H9 (cell line): ENCODE results near the gene PRICKLE1. TPM values are rescaled to one million over a fixed set of nuclear protein-coding genes. Genes with fewer than 3 reads are reported as not detected.
A peak's percentile ranks its signal among the peaks of the same experiment; 100 is the strongest.

ENCODE experiments used
- DNase-seq: peaks from one replicate; pipeline ENCODE4 v3.0.0-alpha.2; 2017
- H2AFZ ChIP-seq: one replicate; pipeline ENCODE4 v1.6.1; 2013; ENCODE audit warnings: mild to moderate bottlenecking, low read length, control low read depth, moderate library complexity
- H2AK5ac ChIP-seq: 2 replicates; pipeline ENCODE4 v1.6.1; 2013; ENCODE audit warnings: low read length, control low read depth, mixed read lengths; ENCODE audit not compliant: insufficient read length
- H2BK120ac ChIP-seq: one replicate; pipeline ENCODE4 v1.6.1; 2013; ENCODE audit warnings: low read depth, mild to moderate bottlenecking, low read length, control low read depth, inconsistent platforms; ENCODE audit not compliant: poor library complexity, severe bottlenecking
- H2BK12ac ChIP-seq: 2 replicates; pipeline ENCODE4 v1.6.1; 2013; ENCODE audit warnings: low read length, control low read depth, mixed read lengths, low read depth; ENCODE audit not compliant: insufficient read length
- H2BK15ac ChIP-seq: 2 replicates; pipeline ENCODE4 v1.6.1; 2013; ENCODE audit warnings: low read depth, low read length, control low read depth
- H2BK20ac ChIP-seq: one replicate; pipeline ENCODE4 v1.6.1; 2013; ENCODE audit warnings: low read depth, mild to moderate bottlenecking, low read length, control low read depth, inconsistent platforms; ENCODE audit not compliant: poor library complexity, severe bottlenecking
- H2BK5ac ChIP-seq: 2 replicates; pipeline ENCODE4 v1.6.1; 2013; ENCODE audit warnings: low read length, control low read depth, mixed read lengths; ENCODE audit not compliant: insufficient read length
- H3K14ac ChIP-seq: 2 replicates; pipeline ENCODE4 v1.6.1; 2013; ENCODE audit warnings: low read length, control low read depth; ENCODE audit not compliant: insufficient read depth
- H3K18ac ChIP-seq: 2 replicates; pipeline ENCODE4 v1.6.1; 2013; ENCODE audit warnings: low read depth, mild to moderate bottlenecking, mixed read lengths, low read length, control low read depth; ENCODE audit not compliant: insufficient read length
- H3K23ac ChIP-seq: 2 replicates; pipeline ENCODE4 v1.6.1; 2013; ENCODE audit warnings: low read length, control low read depth, mixed read lengths, low read depth; ENCODE audit not compliant: insufficient read length
- H3K23me2 ChIP-seq: 2 replicates; pipeline ENCODE4 v1.6.1; 2013; ENCODE audit warnings: low read depth, mild to moderate bottlenecking, mixed read lengths, low read length, control low read depth; ENCODE audit not compliant: insufficient read length, poor library complexity, severe bottlenecking
- H3K27ac ChIP-seq: 2 replicates; pipeline ENCODE4 v1.5.1; 2013; ENCODE audit warnings: low read length, control low read depth, mixed read lengths, low read depth; ENCODE audit not compliant: insufficient read length
- H3K27me3 ChIP-seq: 2 replicates; pipeline ENCODE4 v1.6.1; 2013; ENCODE audit warnings: low read length, control low read depth, inconsistent platforms; ENCODE audit not compliant: insufficient read depth
- H3K4ac ChIP-seq: 2 replicates; pipeline ENCODE4 v1.6.1; 2013; ENCODE audit warnings: low read depth, mild to moderate bottlenecking, control low read depth, inconsistent platforms, low read length, moderate library complexity
- H3K4me1 ChIP-seq: 2 replicates; pipeline ENCODE4 v1.6.1; 2013; ENCODE audit warnings: low read length, control low read depth, inconsistent platforms; ENCODE audit not compliant: insufficient read depth
- H3K4me2 ChIP-seq: 2 replicates; pipeline ENCODE4 v1.6.1; 2013; ENCODE audit warnings: low read length, control low read depth, mixed read lengths; ENCODE audit not compliant: insufficient read length, insufficient read depth
- H3K56ac ChIP-seq: 2 replicates; pipeline ENCODE4 v1.6.1; 2013; ENCODE audit warnings: low read depth, mild to moderate bottlenecking, mixed read lengths, low read length, control low read depth; ENCODE audit not compliant: insufficient read length
- H3K79me1 ChIP-seq: 2 replicates; pipeline ENCODE4 v1.6.1; 2013; ENCODE audit warnings: low read depth, mild to moderate bottlenecking, moderate library complexity, low read length, control low read depth, inconsistent platforms; ENCODE audit not compliant: insufficient read depth, poor library complexity, severe bottlenecking
- H3K79me2 ChIP-seq: 2 replicates; pipeline ENCODE4 v1.6.1; 2013; ENCODE audit warnings: low read length, control low read depth, inconsistent platforms; ENCODE audit not compliant: insufficient read depth
- H3K9ac ChIP-seq: 2 replicates; pipeline ENCODE4 v1.6.1; 2013; ENCODE audit warnings: low read length, control low read depth, mixed read lengths; ENCODE audit not compliant: insufficient read length; ENCODE audit errors: extremely low read depth
- H3K9me3 ChIP-seq: one replicate; pipeline ENCODE4 v1.6.1; 2013; ENCODE audit warnings: low read depth, low read length, inconsistent platforms; ENCODE audit not compliant: control insufficient read depth
- H3T11ph ChIP-seq: one replicate; pipeline ENCODE4 v1.6.1; 2013; ENCODE audit warnings: mild to moderate bottlenecking, low read length, control low read depth, inconsistent platforms
- H4K20me1 ChIP-seq: one replicate; pipeline ENCODE4 v1.6.1; 2013; ENCODE audit not compliant: control insufficient read depth, insufficient read length, insufficient read depth
- H4K5ac ChIP-seq: 2 replicates; pipeline ENCODE4 v1.6.1; 2013; ENCODE audit warnings: low read depth, mild to moderate bottlenecking, mixed read lengths, low read length, control low read depth; ENCODE audit not compliant: insufficient read length
- H4K8ac ChIP-seq: replicated peaks from 2 replicates; pipeline ENCODE4 v1.6.1; 2013; ENCODE audit warnings: low read length, control low read depth, mixed read lengths, low read depth; ENCODE audit not compliant: insufficient read length
- H4K91ac ChIP-seq: 2 replicates; pipeline ENCODE4 v1.6.1; 2013; ENCODE audit warnings: low read depth, mild to moderate bottlenecking, moderate library complexity, mixed read lengths, low read length, control low read depth; ENCODE audit not compliant: insufficient read length
- H3K27ac Mint-ChIP-seq, 3 experiments: 2 replicates in 2 of 3; 3 replicates in 1 of 3; pipeline ENCODE4 v1.8.0; 2020 to 2021; ENCODE audit warnings: mixed read lengths in 3 of 3, mild to moderate bottlenecking in 1 of 3, moderate library complexity in 1 of 3
- H3K27me3 Mint-ChIP-seq: 2 replicates; pipeline ENCODE4 v1.8.0; 2021; ENCODE audit warnings: low read depth, mild to moderate bottlenecking, moderate library complexity, mixed read lengths
- H3K36me3 Mint-ChIP-seq, 3 experiments: 2 replicates in 2 of 3; 3 replicates in 1 of 3; pipeline ENCODE4 v1.8.0; 2020 to 2021; ENCODE audit warnings: low read depth in 3 of 3, mixed read lengths in 3 of 3; ENCODE audit not compliant: insufficient read depth in 1 of 3
- H3K4me1 Mint-ChIP-seq, 2 experiments: 2 replicates each; pipeline ENCODE4 v1.8.0; 2020; ENCODE audit warnings: mixed read lengths in 2 of 2
- H3K4me3 Mint-ChIP-seq, 2 experiments: 2 replicates in 1 of 2; 3 replicates in 1 of 2; pipeline ENCODE4 v1.8.0; 2020 to 2021; ENCODE audit warnings: mild to moderate bottlenecking in 2 of 2, mixed read lengths in 2 of 2, moderate library complexity in 1 of 2
- H3K9me3 Mint-ChIP-seq, 2 experiments: 2 replicates in 1 of 2; 3 replicates in 1 of 2; pipeline ENCODE4 v1.8.0; 2020; ENCODE audit warnings: mild to moderate bottlenecking in 2 of 2, mixed read lengths in 2 of 2, moderate library complexity in 1 of 2
- CTCF ChIP-seq: fragments of 200-600 bp; sonication (generic); conservative IDR thresholded peaks from 3 replicates; pipeline ENCODE4 v1.8.0; 2021; ENCODE audit warnings: antibody characterized with exemption, mild to moderate bottlenecking
- WGBS: extraction: QIAGEN DNeasy Blood & Tissue Kit; methylation state at CpG from one replicate; pipeline ENCODE4 v1.1.7; 2013; ENCODE audit warnings: missing lambda C conversion rate, low lambda C conversion rate, mixed read lengths; ENCODE audit not compliant: insufficient read length; ENCODE audit errors: extremely low coverage; 5-methylcytosine and 5-hydroxymethylcytosine counted together
- total RNA-seq: library from RNA; stranded (reverse); gene quantifications from 2 replicates; pipeline ENCODE4 v1.2.1, GENCODE V29; 2021

PRICKLE1 gene
- total RNA-seq, 1 experiment from 2014 or later: 20.5 TPM

GRCh38 chr12:42472376-42472775, 117.2 kb downstream of the PRICKLE1 start:
- Histone ChIP-seq H3K18ac (no peak overlapping the region), H2BK5ac (no peak overlapping the region), H3K9me3 (no peaks in the 10 kb centered on the region), H2BK12ac (no peak overlapping the region), H4K91ac (no peak overlapping the region), H4K5ac (no peak overlapping the region), H4K8ac (no peak overlapping the region), H3K14ac (no peak overlapping the region), H3K27ac (no peak overlapping the region), H2BK15ac (no peak overlapping the region), H3K23me2 (no peaks in the 10 kb centered on the region), H3K23ac (no peak overlapping the region), H2BK20ac (no peak overlapping the region), H2AK5ac (no peak overlapping the region), H4K20me1 (no peaks in the 10 kb centered on the region), H3T11ph (no peak overlapping the region), H2BK120ac (no peak overlapping the region), H3K4me2 (no peak overlapping the region), H2AFZ (no peak overlapping the region), H3K9ac (no peak overlapping the region), H3K4me1 (peaks cover 10% of the 10 kb centered on the region), H3K79me1 (no peaks in the 10 kb centered on the region), H3K79me2 (peaks cover 11% of the 10 kb centered on the region; the same call in 1 of the 2 replicates), H3K27me3 (no peaks in the 10 kb centered on the region), H3K4ac (no peak overlapping the region), H3K56ac (no peak overlapping the region)
- WGBS: no CpG with 5 or more reads among the region's 3 CpGs
- no peaks in the 10 kb centered on the region for H3K9me3 Mint-ChIP-seq
- peaks cover 37 to 46% of the 10 kb centered on the region in 2 experiments for H3K4me1 Mint-ChIP-seq
- DNase-seq: no peak
- H3K36me3 Mint-ChIP-seq: peaks cover 29 to 57% (median 47%) of the 10 kb centered on the region in 3 experiments; a peak in 6 of 7 replicates
- peak overlapping the region in 1 of 2 experiments; percentile 15; a peak in 2 of 5 replicates for H3K4me3 Mint-ChIP-seq
- TF ChIP-seq CTCF: no peak
- no peaks in the 10 kb centered on the region; the same call in 1 of the 2 replicates for H3K27me3 Mint-ChIP-seq
- peak overlapping the region in 2 of 3 experiments; percentile 56 to 76; a peak in 4 of 7 replicates for H3K27ac Mint-ChIP-seq
